Loucy (cell line): ENCODE results near the gene OGDHL.

Source experiments
- EZH2phosphoT487 ChIP-seq: fragments of 200-600 bp; IDR thresholded peaks from 2 replicates; pipeline ENCODE4 v1.6.1; 2018; ENCODE audit warnings: antibody characterized with exemption, mild to moderate bottlenecking, moderate library complexity, borderline replicate concordance
- TF ChIP-seq, protein P1 (sequence below): fragments of 200-600 bp; sonication (generic); conservative IDR thresholded peaks from 2 replicates; pipeline ENCODE4 v1.5.1; 2014; ENCODE audit warnings: mild to moderate bottlenecking, antibody characterized with exemption, low read length

DNA sequence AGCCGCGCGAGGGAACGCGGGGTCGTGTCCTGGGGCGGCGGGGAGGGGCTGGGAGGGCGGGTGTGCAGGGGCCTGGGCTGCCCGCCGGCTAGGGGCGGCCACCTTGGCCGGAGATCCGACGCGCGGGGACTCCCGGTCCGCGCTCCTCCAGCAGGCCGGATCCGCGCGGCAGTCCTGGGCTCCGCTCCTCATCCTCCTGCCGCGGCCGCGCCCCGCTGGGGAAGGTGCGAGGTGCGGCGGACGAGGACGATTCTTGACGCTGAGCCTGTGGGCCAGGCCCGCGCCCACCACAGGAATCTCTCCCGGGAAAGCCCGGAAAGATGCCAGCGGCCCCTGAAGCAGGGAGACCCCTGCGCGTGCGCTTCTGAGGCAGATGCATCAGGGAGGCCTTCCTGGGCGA lies 6.6 kb upstream of the OGDHL start:
- TF ChIP-seq, protein P1, sequence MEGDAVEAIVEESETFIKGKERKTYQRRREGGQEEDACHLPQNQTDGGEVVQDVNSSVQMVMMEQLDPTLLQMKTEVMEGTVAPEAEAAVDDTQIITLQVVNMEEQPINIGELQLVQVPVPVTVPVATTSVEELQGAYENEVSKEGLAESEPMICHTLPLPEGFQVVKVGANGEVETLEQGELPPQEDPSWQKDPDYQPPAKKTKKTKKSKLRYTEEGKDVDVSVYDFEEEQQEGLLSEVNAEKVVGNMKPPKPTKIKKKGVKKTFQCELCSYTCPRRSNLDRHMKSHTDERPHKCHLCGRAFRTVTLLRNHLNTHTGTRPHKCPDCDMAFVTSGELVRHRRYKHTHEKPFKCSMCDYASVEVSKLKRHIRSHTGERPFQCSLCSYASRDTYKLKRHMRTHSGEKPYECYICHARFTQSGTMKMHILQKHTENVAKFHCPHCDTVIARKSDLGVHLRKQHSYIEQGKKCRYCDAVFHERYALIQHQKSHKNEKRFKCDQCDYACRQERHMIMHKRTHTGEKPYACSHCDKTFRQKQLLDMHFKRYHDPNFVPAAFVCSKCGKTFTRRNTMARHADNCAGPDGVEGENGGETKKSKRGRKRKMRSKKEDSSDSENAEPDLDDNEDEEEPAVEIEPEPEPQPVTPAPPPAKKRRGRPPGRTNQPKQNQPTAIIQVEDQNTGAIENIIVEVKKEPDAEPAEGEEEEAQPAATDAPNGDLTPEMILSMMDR: no peak
- TF ChIP-seq EZH2phosphoT487: no peak
